ENCODE results near the gene ENOX1.
"Not testable (repeated sequence)": the region's sequence is repeated elsewhere in the genome, so short reads cannot be mapped to it uniquely, and the experiment has no call there.

Gene ENOX1

GRCh38 chr13:43431841-43432240 lies 354.9 kb downstream of the ENOX1 start:
- DNase-seq (ENCODE audit: low spot score): no peak

GRCh38 chr13:43431290-43431716 lies 355.5 kb downstream of the ENOX1 start:
- no peak for DNase-seq (ENCODE audit: low spot score)

- no peak for DNase-seq (ENCODE audit: low spot score)
Measured at GRCh38 chr13:43428545-43429296, 358.1 kb downstream of the ENOX1 start.

GRCh38 chr13:43426355-43426754 lies 360.4 kb downstream of the ENOX1 start:
- DNase-seq (ENCODE audit: low spot score): no peak

GRCh38 chr13:43425234-43425633 lies 361.5 kb downstream of the ENOX1 start:
- no peak for DNase-seq (ENCODE audit: low spot score)

- DNase-seq (ENCODE audit: low spot score): no peak
Measured at GRCh38 chr13:43424412-43424811, 362.4 kb downstream of the ENOX1 start.

- DNase-seq (ENCODE audit: low spot score): no peak
Measured at GRCh38 chr13:43422116-43422515, 364.7 kb downstream of the ENOX1 start.

- DNase-seq (ENCODE audit: low spot score): not testable (repeated sequence)
Measured at GRCh38 chr13:43416842-43417241, 369.9 kb downstream of the ENOX1 start.

GRCh38 chr13:43416408-43416807 lies 370.4 kb downstream of the ENOX1 start:
- not testable (repeated sequence) for DNase-seq (ENCODE audit: low spot score)

GRCh38 chr13:43415903-43416391 lies 370.8 kb downstream of the ENOX1 start:
- DNase-seq (ENCODE audit: low spot score): not testable (repeated sequence)

- DNase-seq (ENCODE audit: low spot score): no peak
Measured at GRCh38 chr13:43414111-43414510, 372.7 kb downstream of the ENOX1 start.

GRCh38 chr13:43411741-43412140 lies 375.0 kb downstream of the ENOX1 start:
- DNase-seq (ENCODE audit: low spot score): no peak

- DNase-seq (ENCODE audit: low spot score): no peak
Measured at GRCh38 chr13:43411211-43411610, 375.6 kb downstream of the ENOX1 start.

GRCh38 chr13:43408274-43408673 lies 378.5 kb downstream of the ENOX1 start:
- no peak for DNase-seq (ENCODE audit: low spot score)

- DNase-seq (ENCODE audit: low spot score): no peak
Measured at GRCh38 chr13:43407023-43407581, 379.7 kb downstream of the ENOX1 start.

- DNase-seq (ENCODE audit: low spot score): no peak
Measured at GRCh38 chr13:43405457-43405856, 381.3 kb downstream of the ENOX1 start.

GRCh38 chr13:43402380-43402779 lies 384.4 kb downstream of the ENOX1 start:
- no peak for DNase-seq (ENCODE audit: low spot score)

- DNase-seq (ENCODE audit: low spot score): no peak
Measured at GRCh38 chr13:43401361-43401760, 385.4 kb downstream of the ENOX1 start.

GRCh38 chr13:43397111-43397510 lies 389.7 kb downstream of the ENOX1 start:
- DNase-seq (ENCODE audit: low spot score): no peak

GRCh38 chr13:43391036-43391435 lies 395.7 kb downstream of the ENOX1 start:
- no peak for DNase-seq (ENCODE audit: low spot score)

GRCh38 chr13:43390619-43391018 lies 396.2 kb downstream of the ENOX1 start:
- no peak for DNase-seq (ENCODE audit: low spot score)

GRCh38 chr13:43389983-43390382 lies 396.8 kb downstream of the ENOX1 start:
- DNase-seq (ENCODE audit: low spot score): no peak

GRCh38 chr13:43389573-43389972 lies 397.2 kb downstream of the ENOX1 start:
- no peak for DNase-seq (ENCODE audit: low spot score)
